H1 (cell line): ENCODE measurements around the gene GRIN2C. TPM values are rescaled to one million over a fixed set of nuclear protein-coding genes. Genes with fewer than 3 reads are reported as not detected.

Source experiments
- CTCF ChIA-PET: fragments of 300-600 bp; sonication (Branson Sonifier 250); formaldehyde crosslinking; loops from one replicate; lab custom pipeline; 2021; ENCODE audit not compliant: partially characterized antibody; lab: Charles Lee
- POLR2A ChIA-PET: fragments of 300-600 bp; sonication (Branson Sonifier 250); formaldehyde crosslinking; loops from one replicate; lab custom pipeline; 2021; ENCODE audit warnings: inconsistent platforms; ENCODE audit not compliant: partially characterized antibody; lab: Charles Lee
- DNase-seq, 2 experiments: peaks; one replicate each; pipeline versions ENCODE4 v3.0.0 to v3.0.0-alpha.2; 2010 to 2022; ENCODE audit warnings: low spot score in 2 of 2, low read depth in 1 of 2, mixed read lengths in 1 of 2
- FAIRE-seq: peaks from 2 replicates; lab custom pipeline; 2011; peaks lifted over from hg19 to GRCh38; lab: Jason Lieb, UNC
- H2AFZ ChIP-seq: 2 replicates; pipeline ENCODE4 v1.8.1; 2012; ENCODE audit warnings: low read length, inconsistent platforms
- H2AK5ac ChIP-seq: 2 replicates; pipeline ENCODE4 v1.6.1; 2013; ENCODE audit warnings: low read depth, low read length
- H2BK120ac ChIP-seq: replicated peaks from 2 replicates; pipeline ENCODE3; 2013; ENCODE audit warnings: low read depth, low read length, inconsistent platforms
- H2BK12ac ChIP-seq: 2 replicates; pipeline ENCODE4 v1.6.1; 2013; ENCODE audit warnings: low read depth, low read length
- H2BK15ac ChIP-seq: 2 replicates; pipeline ENCODE4 v1.6.1; 2013; ENCODE audit warnings: low read length
- H2BK20ac ChIP-seq: 2 replicates; pipeline ENCODE4 v1.6.1; 2013; ENCODE audit warnings: low read length
- H2BK5ac ChIP-seq: 2 replicates; pipeline ENCODE4 v1.6.1; 2013; ENCODE audit warnings: low read depth, low read length
- H3K14ac ChIP-seq: 2 replicates; pipeline ENCODE4 v1.6.1; 2013; ENCODE audit warnings: inconsistent platforms; ENCODE audit not compliant: insufficient read length
- H3K18ac ChIP-seq: 2 replicates; pipeline ENCODE4 v1.6.1; 2013; ENCODE audit warnings: low read length; ENCODE audit errors: extremely low read depth
- H3K23ac ChIP-seq: 2 replicates; pipeline ENCODE4 v1.6.1; 2013; ENCODE audit warnings: inconsistent platforms; ENCODE audit not compliant: insufficient read length
- H3K23me2 ChIP-seq: 2 replicates; pipeline ENCODE4 v1.6.1; 2013; ENCODE audit warnings: low read depth, low read length
- H3K27ac ChIP-seq: 2 replicates; pipeline ENCODE4 v1.6.1; 2011; ENCODE audit warnings: low read depth, low read length, inconsistent platforms
- H3K27me3 ChIP-seq, 4 experiments: replicated peaks in 1 of 4; 1 replicate in 1 of 4; 2 replicates in 3 of 4; pipeline versions ENCODE4 v1.6.1 to v1.8.1; 2011 to 2013; ENCODE audit warnings: low read length in 3 of 4, mild to moderate bottlenecking in 3 of 4, inconsistent platforms in 2 of 4, mixed read lengths in 2 of 4, moderate library complexity in 1 of 4; ENCODE audit not compliant: control insufficient read depth in 3 of 4, insufficient read depth in 3 of 4; ENCODE audit errors: extremely low read depth in 1 of 4
- H3K36me3 ChIP-seq, 4 experiments: 2 replicates each; pipeline versions ENCODE4 v1.6.1 to v1.8.1; 2011 to 2013; ENCODE audit warnings: mild to moderate bottlenecking in 4 of 4, low read length in 3 of 4, moderate library complexity in 2 of 4, control low read depth in 1 of 4, inconsistent platforms in 1 of 4; ENCODE audit not compliant: insufficient read depth in 4 of 4, control insufficient read depth in 2 of 4
- H3K4ac ChIP-seq: replicated peaks from 2 replicates; pipeline ENCODE3; 2013; ENCODE audit warnings: low read length, low read depth, mixed read lengths, inconsistent platforms; ENCODE audit not compliant: insufficient read length
- H3K4me1 ChIP-seq, 4 experiments: replicated peaks in 1 of 4; 1 replicate in 1 of 4; 2 replicates in 3 of 4; pipeline versions ENCODE4 v1.6.1 to v1.8.1; 2011 to 2013; ENCODE audit warnings: low read length in 3 of 4, inconsistent platforms in 2 of 4, mixed read lengths in 1 of 4; ENCODE audit not compliant: insufficient read depth in 4 of 4, control insufficient read depth in 3 of 4
- H3K4me2 ChIP-seq, 2 experiments: 2 replicates each; pipeline versions ENCODE4 v1.6.1 to v1.8.1; 2011 to 2013; ENCODE audit warnings: low read depth in 2 of 2, low read length in 2 of 2, control low read depth in 1 of 2, inconsistent platforms in 1 of 2, mild to moderate bottlenecking in 1 of 2; ENCODE audit not compliant: insufficient read depth in 1 of 2
- H3K4me3 ChIP-seq, 4 experiments: fragments of 200-600, 300-600 bp in 1 of 4; sonication (generic), shearing (Covaris generic), sonication (Bioruptor Twin) in 1 of 4; 2 replicates each; pipeline versions ENCODE4 v1.5.1 to v1.8.1; 2011 to 2016; ENCODE audit warnings: low read length in 4 of 4, low read depth in 3 of 4, control low read depth in 2 of 4, inconsistent platforms in 2 of 4, mild to moderate bottlenecking in 2 of 4, mixed read lengths in 1 of 4, moderate library complexity in 1 of 4; ENCODE audit not compliant: insufficient read depth in 2 of 4; ENCODE audit errors: extremely low read depth in 1 of 4
- H3K56ac ChIP-seq: replicated peaks from 2 replicates; pipeline ENCODE3; 2013; ENCODE audit warnings: low read depth, mild to moderate bottlenecking, mixed read lengths, low read length, inconsistent platforms; ENCODE audit not compliant: insufficient read length
- H3K79me1 ChIP-seq: 2 replicates; pipeline ENCODE4 v1.6.1; 2013; ENCODE audit warnings: low read depth, low read length, control low read depth
- H3K79me2 ChIP-seq, 2 experiments: 2 replicates each; pipeline versions ENCODE4 v1.6.1 to v1.8.1; 2012 to 2013; ENCODE audit warnings: low read length in 2 of 2, mild to moderate bottlenecking in 2 of 2, inconsistent platforms in 1 of 2; ENCODE audit not compliant: insufficient read depth in 2 of 2, control insufficient read depth in 1 of 2
- H3K9ac ChIP-seq, 4 experiments: replicated peaks in 1 of 4; 1 replicate in 1 of 4; 2 replicates in 3 of 4; pipeline versions ENCODE4 v1.6.1 to v1.8.1; 2011 to 2013; ENCODE audit warnings: low read depth in 3 of 4, low read length in 3 of 4, control low read depth in 2 of 4, mild to moderate bottlenecking in 2 of 4, moderate library complexity in 2 of 4, inconsistent platforms in 1 of 4; ENCODE audit errors: extremely low read depth in 1 of 4
- H3K9me3 ChIP-seq, 2 experiments: 2 replicates each; pipeline versions ENCODE4 v1.6.1 to v1.8.1; 2012 to 2013; ENCODE audit warnings: mild to moderate bottlenecking in 2 of 2, moderate library complexity in 2 of 2, control low read depth in 1 of 2, inconsistent platforms in 1 of 2, low read depth in 1 of 2, low read length in 1 of 2, mixed read lengths in 1 of 2; ENCODE audit not compliant: insufficient read depth in 2 of 2
- H4K20me1 ChIP-seq, 2 experiments: replicated peaks in 1 of 2; 2 replicates each; pipeline versions ENCODE3 to v1.8.1; 2011 to 2013; ENCODE audit warnings: inconsistent platforms in 2 of 2, low read length in 2 of 2, mild to moderate bottlenecking in 1 of 2; ENCODE audit not compliant: insufficient read depth in 2 of 2, control insufficient read depth in 1 of 2
- H4K5ac ChIP-seq: 2 replicates; pipeline ENCODE4 v1.6.1; 2013; ENCODE audit warnings: low read length, low read depth, mixed read lengths, inconsistent platforms; ENCODE audit not compliant: insufficient read length
- H4K8ac ChIP-seq: 2 replicates; pipeline ENCODE4 v1.8.0; 2013; ENCODE audit warnings: mild to moderate bottlenecking, moderate library complexity, low read length, inconsistent platforms; ENCODE audit not compliant: insufficient read depth; ENCODE audit errors: extremely low read depth
- H4K91ac ChIP-seq: replicated peaks from 2 replicates; pipeline ENCODE3; 2013; ENCODE audit warnings: low read length, mixed read lengths, inconsistent platforms; ENCODE audit not compliant: insufficient read length
- ASH2L ChIP-seq: fragments of 200-600, 300-600 bp; sonication (generic); IDR thresholded peaks from one replicate; pipeline ENCODE4 v1.7.1; 2017; ENCODE audit warnings: low read length
- ATF2 ChIP-seq: IDR thresholded peaks from 2 replicates; pipeline ENCODE4 v1.6.1; 2012; ENCODE audit warnings: low read length, inconsistent platforms
- ATF3 ChIP-seq: IDR thresholded peaks from 2 replicates; pipeline ENCODE4 v1.6.1; 2011; ENCODE audit warnings: low read depth, mild to moderate bottlenecking, low read length; ENCODE audit not compliant: insufficient read depth
- BRCA1 ChIP-seq: IDR thresholded peaks from 2 replicates; pipeline ENCODE4 v1.6.1; 2012; ENCODE audit warnings: low read depth, low read length, improper control_type of control experiment
- CHD1 ChIP-seq: IDR thresholded peaks from 2 replicates; pipeline ENCODE4 v1.6.1; 2012; ENCODE audit warnings: low read depth, low read length, improper control_type of control experiment
- EGR1 ChIP-seq: IDR thresholded peaks from 2 replicates; pipeline ENCODE4 v1.6.1; 2011; ENCODE audit warnings: low read depth, low read length, borderline replicate concordance
- GABPA ChIP-seq: IDR thresholded peaks from 2 replicates; pipeline ENCODE4 v1.6.1; 2011; ENCODE audit warnings: mild to moderate bottlenecking, low read length, moderate library complexity, borderline replicate concordance; ENCODE audit not compliant: insufficient read depth
- NANOG ChIP-seq: IDR thresholded peaks from 2 replicates; pipeline ENCODE4 v1.6.1; 2011; ENCODE audit warnings: low read length, low read depth, mild to moderate bottlenecking, inconsistent platforms; ENCODE audit not compliant: insufficient read depth, poor library complexity, severe bottlenecking
- POLR2A ChIP-seq, 2 experiments: IDR thresholded peaks; 1 replicate in 1 of 2; 2 replicates in 1 of 2; pipeline ENCODE4 v1.6.1; 2011; ENCODE audit warnings: low read depth in 2 of 2, low read length in 2 of 2, mild to moderate bottlenecking in 2 of 2; ENCODE audit errors: control extremely low read depth in 1 of 2
- POLR2AphosphoS5 ChIP-seq: IDR thresholded peaks from 2 replicates; pipeline ENCODE4 v1.6.1; 2011; ENCODE audit warnings: low read depth, low read length
- RXRA ChIP-seq: IDR thresholded peaks from 2 replicates; pipeline ENCODE4 v1.6.1; 2011; ENCODE audit warnings: low read depth, mild to moderate bottlenecking, low read length, moderate library complexity; ENCODE audit not compliant: insufficient read depth
- SUZ12 ChIP-seq: fragments of 200-600 bp; sonication (generic); IDR thresholded peaks from 2 replicates; pipeline ENCODE4 v1.6.1; 2012; ENCODE audit warnings: mild to moderate bottlenecking, inconsistent platforms, low read length, moderate library complexity, mixed read lengths
- WGBS, 2 experiments: shearing (Covaris generic) in 1 of 2; methylation state at CpG; one replicate each; pipeline versions ENCODE4 v1.1.6 to v1.1.7; 2013 to 2015; ENCODE audit warnings: low lambda C conversion rate in 2 of 2, mixed read lengths in 2 of 2, inconsistent platforms in 1 of 2, low coverage in 1 of 2, missing lambda C conversion rate in 1 of 2; ENCODE audit not compliant: insufficient replicate concordance in 2 of 2, insufficient coverage in 1 of 2, insufficient read length in 1 of 2; ENCODE audit errors: extremely low coverage in 1 of 2, missing lambda C conversion rate in 1 of 2; 5-methylcytosine and 5-hydroxymethylcytosine counted together
- polyA plus RNA-seq, 7 experiments: library from polyadenylated mRNA; depleted of rRNA in 3 of 7; stranded (reverse) in 5 of 7; unstranded in 2 of 7; fragments of >200 nt in 5 of 7; fragments of 200-250 nt in 2 of 7; gene quantifications; 1 replicate in 5 of 7; 2 replicates in 1 of 7; 4 replicates in 1 of 7; pipeline versions ENCODE4 v1.2.1 to v1.2.3, GENCODE V29; 2011 to 2013; ENCODE audit warnings: missing spikeins in 2 of 7, mixed read lengths in 2 of 7
- total RNA-seq: library from RNA; stranded (reverse); fragmentation: NEBNext Ultra II Directional; extraction: Animal tissue kit (Norgen Biotek cat#: 25700); gene quantifications from 2 replicates; pipeline ENCODE4 v1.2.1, GENCODE V29; 2021

The GRIN2C gene
- total and polyA plus RNA-seq, 2 of the 8 experiments (the other 6 are each of a cell fraction or from before 2014, with no cell fraction given), result 0.06 to 0.07 TPM

GRCh38 chr17:74799097-74799496 is 60.6 kb downstream of the GRIN2C start:
- Histone ChIP-seq H4K20me1 (peaks cover 0 to 16% of the 10 kb centered on the region in 2 experiments), H4K8ac (no peak overlapping the region), H2BK15ac (no peak overlapping the region), H4K5ac (no peak overlapping the region), H3K23ac (no peak overlapping the region), H2BK20ac (no peak overlapping the region)
- DNase-seq, result no peak
- TF ChIP-seq ASH2L (no peak), POLR2A (IDR thresholded peaks at IDR 0.05; ENCODE audit: control extremely low read depth in 1 of 2, low read depth in 2 of 2, low read length in 2 of 2) (no peak), RXRA (no peak), SUZ12 (no peak), CHD1 (no peak), BRCA1 (no peak), EGR1 (no peak), GABPA (no peak), ATF3 (no peak), POLR2AphosphoS5 (no peak), ATF2 (no peak), NANOG (no peak)
- TF ChIP-seq, all 59 proteins: peak for 0
- Histone ChIP-seq H2AFZ (no peak overlapping the region), H3K4ac (no peak overlapping the region), H3K79me1 (no peaks in the 10 kb centered on the region), H3K9me3 (no peaks in the 10 kb centered on the region), H2BK5ac (no peak overlapping the region), H3K27me3 (no peaks in the 10 kb centered on the region), H3K56ac (no peak overlapping the region), H3K27ac (no peak overlapping the region), H3K4me3 (no peak overlapping the region), H3K79me2 (no peaks in the 10 kb centered on the region), H3K4me1 (no peaks in the 10 kb centered on the region), H3K23me2 (no peaks in the 10 kb centered on the region), H3K36me3 (peaks cover 0 to 29% (median 5%) of the 10 kb centered on the region in 4 experiments; a peak in 6 of 8 replicates), H2BK12ac (no peak overlapping the region), H3K18ac (no peak overlapping the region), H2AK5ac (no peak overlapping the region), H3K14ac (no peak overlapping the region), H2BK120ac (no peak overlapping the region), H3K9ac (no peak overlapping the region), H4K91ac (no peak overlapping the region), H3K4me2 (no peak overlapping the region)
- no peak for FAIRE-seq
- WGBS, 2 experiments, result 92% methylated on average over 14 of the region's 14 CpGs; no CpG with 5 or more reads in 1 of the 2 experiments
- POLR2A ChIA-PET, result interaction anchor here (0.9 kb wide), 1 partner anchor 19 kb away, joined by 5 read pairs; no protein-coding TSS in a partner anchor
- CTCF ChIA-PET, result interaction anchor here (1.1 to 99.6 kb wide), 3 partner anchors 14 to 55 kb away, joined by 3 to 2981 read pairs (median 9); partner anchors contain the start of genes FDXR and GRIN2C
